Measurements from ENCODE around the gene THAP12.
A peak's percentile ranks its signal among the peaks of the same experiment; 100 is the strongest.

Gene THAP12

DNA sequence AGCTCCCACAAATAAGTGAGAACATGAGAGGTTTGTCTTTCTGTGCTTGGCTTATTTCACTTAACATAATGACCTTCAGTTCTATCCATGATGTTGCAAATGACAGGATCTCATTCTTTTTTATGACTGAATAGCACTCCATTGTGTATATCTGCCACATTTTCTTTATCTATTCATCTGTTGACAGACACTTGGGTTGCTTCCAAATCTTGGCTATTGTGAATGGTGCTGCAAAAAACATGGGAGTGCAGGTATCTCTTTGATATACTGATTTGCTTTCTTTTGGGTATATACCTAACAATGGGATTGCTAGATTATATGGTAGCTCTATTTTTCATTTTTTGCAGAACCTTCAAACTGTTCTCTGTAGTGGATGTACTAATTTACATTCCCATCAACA, 13.5 kb upstream of the THAP12 start:
- peaks cover 7% of the 10 kb centered on the region for H3K4me1 Mint-ChIP-seq
- no peak overlapping the region for H3K4me3 Mint-ChIP-seq
- no peaks in the 10 kb centered on the region for H3K9me3 Mint-ChIP-seq
- peak overlapping the region; percentile 12 for H3K27ac Mint-ChIP-seq
- DNase-seq (ENCODE audit: low spot score in 2 of 2) (no peak), ATAC-seq (ENCODE audit: low read depth) (no peak)
- peaks cover 1% of the 10 kb centered on the region for H3K36me3 Mint-ChIP-seq
- H3K27me3 Mint-ChIP-seq, result no peaks in the 10 kb centered on the region

DNA sequence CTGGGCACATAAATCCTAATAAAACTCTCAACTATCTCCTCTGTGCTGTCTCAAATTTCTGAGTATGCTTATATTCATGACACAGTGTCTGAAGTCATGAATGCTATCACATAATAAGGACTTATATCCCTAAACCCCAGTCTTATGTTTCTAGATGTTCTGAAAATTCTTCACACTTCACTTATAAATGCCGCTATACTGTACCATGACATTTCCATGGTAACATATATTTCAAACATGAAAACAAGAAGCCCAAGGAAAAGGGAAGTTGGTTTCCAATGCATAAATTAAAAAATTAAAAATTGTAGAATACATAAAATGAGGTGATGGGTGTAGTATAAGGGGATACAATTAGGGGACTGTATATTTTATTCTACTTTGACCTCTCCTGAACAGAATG, 11.9 kb upstream of the THAP12 start:
- ATAC-seq (ENCODE audit: low read depth), result peak; percentile 53
- no peaks in the 10 kb centered on the region for H3K9me3 Mint-ChIP-seq
- peaks cover 7% of the 10 kb centered on the region for H3K4me1 Mint-ChIP-seq
- H3K27me3 Mint-ChIP-seq, result no peaks in the 10 kb centered on the region
- H3K4me3 Mint-ChIP-seq, result no peak overlapping the region
- H3K27ac Mint-ChIP-seq, result peak overlapping the region; percentile 64
- no peak for DNase-seq (ENCODE audit: low spot score in 2 of 2)
- no peaks in the 10 kb centered on the region for H3K36me3 Mint-ChIP-seq

DNA sequence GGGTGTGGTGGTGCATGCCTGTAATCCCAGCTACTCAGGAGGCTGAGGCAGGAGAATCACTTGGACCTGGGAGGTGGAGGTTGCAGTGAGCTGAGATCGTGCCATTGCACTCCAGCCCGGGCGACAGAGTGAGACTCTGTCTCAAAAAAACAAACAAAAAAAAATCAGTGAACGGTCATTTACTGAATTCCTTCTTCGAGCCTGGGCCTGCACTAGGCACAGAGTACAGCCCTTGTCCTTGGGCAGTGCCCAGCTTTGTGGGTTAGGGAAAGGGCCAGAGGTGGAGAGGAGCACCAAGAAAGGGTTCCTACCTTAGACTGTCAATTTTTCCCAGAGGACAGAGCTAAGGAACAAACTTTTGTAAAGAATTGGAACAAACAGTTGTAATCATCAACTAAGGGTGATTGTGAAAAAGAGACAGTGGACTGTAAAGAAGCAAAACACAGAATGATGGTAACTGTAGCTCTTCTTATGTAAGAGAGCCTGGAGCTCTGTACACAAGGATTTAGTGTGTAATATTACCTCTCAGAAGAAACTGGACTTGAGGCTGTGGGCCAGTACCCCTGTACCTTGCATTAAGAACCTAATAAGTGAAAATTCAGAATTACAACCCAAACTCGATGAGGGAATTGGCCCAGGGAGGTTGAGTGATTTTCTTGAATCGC, 11.0 kb upstream of the THAP12 start:
- Mint-ChIP-seq H3K4me1 (peaks cover 7% of the 10 kb centered on the region), H3K27me3 (no peaks in the 10 kb centered on the region), H3K9me3 (no peaks in the 10 kb centered on the region), H3K4me3 (no peak overlapping the region), H3K36me3 (no peaks in the 10 kb centered on the region), H3K27ac (peak overlapping the region; percentile 28)
- DNase-seq (ENCODE audit: low spot score in 2 of 2) (no peak), ATAC-seq (ENCODE audit: low read depth) (no peak)

DNA sequence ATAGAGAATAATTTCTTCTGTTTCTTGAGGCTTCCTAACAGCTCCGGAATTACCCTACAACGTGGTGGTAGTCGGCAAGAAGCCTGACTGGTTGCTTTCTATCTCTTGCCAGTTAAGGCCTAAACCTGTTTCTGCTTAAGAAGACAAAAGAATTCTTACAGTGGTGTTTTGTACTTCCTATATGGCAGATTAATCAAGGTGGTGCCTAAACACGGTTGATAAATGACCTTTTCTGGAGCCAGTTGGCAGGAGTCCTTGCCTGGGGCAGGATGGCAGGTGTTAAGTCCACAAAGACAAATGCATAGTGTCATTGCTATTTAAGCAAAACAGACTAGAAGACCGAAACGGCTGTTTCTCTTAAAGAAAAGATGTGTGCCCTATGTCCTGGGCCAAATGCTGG, 10.1 kb upstream of the THAP12 start:
- H3K27ac Mint-ChIP-seq, result peak overlapping the region; percentile 28
- H3K27me3 Mint-ChIP-seq, result no peaks in the 10 kb centered on the region
- H3K36me3 Mint-ChIP-seq, result no peaks in the 10 kb centered on the region
- H3K9me3 Mint-ChIP-seq, result no peaks in the 10 kb centered on the region
- peaks cover 7% of the 10 kb centered on the region for H3K4me1 Mint-ChIP-seq
- DNase-seq (ENCODE audit: low spot score in 2 of 2) (no peak), ATAC-seq (ENCODE audit: low read depth) (no peak)
- no peak overlapping the region for H3K4me3 Mint-ChIP-seq

DNA sequence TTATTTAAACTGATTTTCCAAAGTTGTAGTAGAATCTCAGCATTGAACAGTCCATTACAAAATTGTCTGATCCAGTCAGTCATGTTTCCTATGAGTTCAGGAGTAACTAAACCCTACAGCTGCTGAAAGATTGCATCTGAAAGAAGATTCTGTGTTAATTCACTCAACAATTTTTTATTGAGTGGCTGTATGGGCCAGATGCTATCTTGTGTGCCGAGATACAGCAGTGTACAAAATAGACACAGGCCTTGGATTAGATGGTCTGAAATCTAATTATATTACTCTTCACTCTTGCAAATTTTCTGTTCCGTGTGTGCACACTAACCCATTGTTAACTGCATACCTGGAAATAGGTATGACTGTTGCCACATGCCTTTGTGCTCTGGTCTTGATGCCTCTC, 7.5 kb upstream of the THAP12 start:
- ATAC-seq (ENCODE audit: low read depth), result no peak
- H3K4me1 Mint-ChIP-seq, result peaks cover 12% of the 10 kb centered on the region
- peaks cover 3% of the 10 kb centered on the region for H3K36me3 Mint-ChIP-seq
- H3K27ac Mint-ChIP-seq, result no peak overlapping the region
- no peak overlapping the region for H3K4me3 Mint-ChIP-seq
- H3K27me3 Mint-ChIP-seq, result no peaks in the 10 kb centered on the region
- no peaks in the 10 kb centered on the region for H3K9me3 Mint-ChIP-seq
- DNase-seq (ENCODE audit: low spot score in 2 of 2), result no peak

DNA sequence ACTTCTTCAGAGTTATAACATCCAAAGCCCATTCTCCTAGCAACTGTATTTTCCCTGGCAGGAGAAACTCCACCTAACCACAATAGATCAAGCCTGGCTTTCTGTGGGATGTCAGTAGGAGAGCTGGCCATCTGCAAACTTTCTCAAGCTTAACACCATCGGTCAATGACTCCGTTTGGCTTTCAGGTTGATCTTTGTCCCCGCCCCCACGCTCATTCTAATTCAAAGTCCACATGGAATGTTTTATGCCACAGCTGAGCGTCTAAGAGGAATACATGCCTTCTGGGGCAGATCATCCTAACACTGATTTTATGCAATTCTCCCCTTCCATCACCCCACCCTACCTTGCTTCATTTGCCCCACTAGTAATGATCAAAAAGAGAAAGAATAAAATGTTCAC, 5.0 kb upstream of the THAP12 start:
- no peaks in the 10 kb centered on the region for H3K27me3 Mint-ChIP-seq
- no peak for ATAC-seq (ENCODE audit: low read depth)
- H3K4me1 Mint-ChIP-seq, result peaks cover 21% of the 10 kb centered on the region
- H3K4me3 Mint-ChIP-seq, result no peak overlapping the region
- H3K27ac Mint-ChIP-seq, result no peak overlapping the region
- H3K9me3 Mint-ChIP-seq, result no peaks in the 10 kb centered on the region
- no peak for DNase-seq (ENCODE audit: low spot score in 2 of 2)
- H3K36me3 Mint-ChIP-seq, result peaks cover 3% of the 10 kb centered on the region

DNA sequence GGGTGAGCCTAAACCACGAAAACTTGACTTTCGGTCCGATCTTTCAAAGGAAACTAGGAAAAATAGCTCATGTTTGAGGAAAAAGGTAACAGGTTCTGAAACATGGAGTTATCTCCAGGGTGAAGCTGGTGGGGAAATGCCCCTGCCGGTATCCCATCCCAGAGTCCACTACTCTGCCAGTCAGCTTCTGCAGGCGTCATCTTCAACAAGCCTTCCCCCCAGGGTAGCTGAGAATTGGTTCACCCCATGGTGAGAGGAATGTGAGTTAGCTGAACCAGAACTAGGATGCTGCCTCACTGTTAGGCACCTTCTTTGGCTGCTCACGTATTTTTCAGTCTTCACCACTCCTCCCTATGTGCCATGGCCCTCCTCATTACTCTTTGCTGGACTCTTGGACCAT, 1.3 kb upstream of the THAP12 start:
- H3K27ac Mint-ChIP-seq, result no peak overlapping the region
- H3K9me3 Mint-ChIP-seq, result no peaks in the 10 kb centered on the region
- H3K27me3 Mint-ChIP-seq, result no peaks in the 10 kb centered on the region
- DNase-seq (ENCODE audit: low spot score in 2 of 2) (no peak), ATAC-seq (ENCODE audit: low read depth) (no peak)
- peaks cover 41% of the 10 kb centered on the region for H3K4me1 Mint-ChIP-seq
- H3K4me3 Mint-ChIP-seq, result peak overlapping the region; percentile 69
- peaks cover 3% of the 10 kb centered on the region for H3K36me3 Mint-ChIP-seq

DNA sequence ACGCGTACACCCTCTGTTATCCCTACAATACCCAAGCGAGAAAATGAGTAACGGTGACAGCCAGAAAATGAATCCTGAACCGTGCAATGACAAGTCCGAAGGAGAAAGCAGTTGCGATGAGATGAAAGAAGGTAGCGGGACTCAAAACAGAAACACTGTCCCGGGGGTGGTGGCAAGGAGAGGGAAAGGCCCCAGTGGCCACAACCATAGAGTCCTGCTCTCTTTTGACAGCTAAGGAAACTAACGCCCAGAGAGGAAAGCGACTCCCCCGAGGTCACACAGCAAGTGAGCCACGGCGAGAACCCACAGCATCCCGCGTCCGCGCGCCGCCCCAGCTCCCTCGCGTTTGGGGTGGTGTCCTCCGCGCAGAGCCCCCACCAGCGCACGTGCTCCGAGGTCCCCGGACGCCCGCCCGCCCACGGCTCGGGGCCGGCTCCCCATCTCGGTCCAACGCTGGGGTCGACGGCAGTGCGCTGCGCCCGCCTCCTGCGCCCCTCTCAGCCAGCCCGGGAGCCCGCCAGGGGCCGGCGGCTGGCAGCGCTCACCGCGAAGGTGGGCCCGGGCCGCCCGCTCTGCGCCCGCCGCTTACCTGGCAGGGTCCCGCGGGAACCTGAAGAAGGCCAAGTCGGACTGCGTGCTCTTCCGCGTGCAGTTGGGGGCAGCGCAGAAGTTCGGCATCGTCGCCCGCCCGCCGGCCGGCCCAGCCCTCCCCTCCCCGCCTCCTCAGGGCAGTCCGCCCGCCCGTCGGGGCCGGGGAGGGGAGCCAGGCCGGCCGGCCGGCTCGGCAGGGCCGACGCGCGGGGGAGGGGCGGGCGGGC, 564 bp downstream of the THAP12 start:
- DNase-seq (ENCODE audit: low spot score in 2 of 2) (peak; percentile 27 to 61), ATAC-seq (ENCODE audit: low read depth) (peak; percentile 5)
- H3K9me3 Mint-ChIP-seq, result no peaks in the 10 kb centered on the region
- H3K4me1 Mint-ChIP-seq, result peaks cover 51% of the 10 kb centered on the region
- H3K27ac Mint-ChIP-seq, result peak overlapping the region; percentile 92
- H3K4me3 Mint-ChIP-seq, result peak overlapping the region; percentile 93
- peaks cover under 1% of the 10 kb centered on the region for H3K36me3 Mint-ChIP-seq
- H3K27me3 Mint-ChIP-seq, result no peaks in the 10 kb centered on the region

DNA sequence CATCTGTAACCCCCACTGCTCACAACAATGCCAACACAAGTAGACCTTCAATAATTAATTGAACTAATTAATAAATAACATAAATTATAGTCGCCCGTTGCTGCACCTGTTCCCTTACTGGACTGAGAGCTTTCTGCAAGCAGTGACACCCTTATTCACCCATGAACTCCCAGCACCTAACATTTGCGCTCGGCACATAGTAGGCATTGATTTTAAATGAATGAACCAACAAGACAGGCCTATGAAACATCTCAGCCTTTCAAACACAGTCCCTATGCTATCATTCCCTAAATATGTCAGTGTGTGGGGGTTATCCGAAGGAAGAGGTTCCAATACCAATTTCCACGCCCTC, 1.1 kb downstream of the THAP12 start:
- H3K27me3 Mint-ChIP-seq, result no peaks in the 10 kb centered on the region
- DNase-seq (ENCODE audit: low spot score in 2 of 2) (no peak), ATAC-seq (ENCODE audit: low read depth) (no peak)
- peak overlapping the region; percentile 92 for H3K27ac Mint-ChIP-seq
- H3K9me3 Mint-ChIP-seq, result no peaks in the 10 kb centered on the region
- H3K36me3 Mint-ChIP-seq, result no peaks in the 10 kb centered on the region
- H3K4me1 Mint-ChIP-seq, result peaks cover 53% of the 10 kb centered on the region
- H3K4me3 Mint-ChIP-seq, result peak overlapping the region; percentile 93

DNA sequence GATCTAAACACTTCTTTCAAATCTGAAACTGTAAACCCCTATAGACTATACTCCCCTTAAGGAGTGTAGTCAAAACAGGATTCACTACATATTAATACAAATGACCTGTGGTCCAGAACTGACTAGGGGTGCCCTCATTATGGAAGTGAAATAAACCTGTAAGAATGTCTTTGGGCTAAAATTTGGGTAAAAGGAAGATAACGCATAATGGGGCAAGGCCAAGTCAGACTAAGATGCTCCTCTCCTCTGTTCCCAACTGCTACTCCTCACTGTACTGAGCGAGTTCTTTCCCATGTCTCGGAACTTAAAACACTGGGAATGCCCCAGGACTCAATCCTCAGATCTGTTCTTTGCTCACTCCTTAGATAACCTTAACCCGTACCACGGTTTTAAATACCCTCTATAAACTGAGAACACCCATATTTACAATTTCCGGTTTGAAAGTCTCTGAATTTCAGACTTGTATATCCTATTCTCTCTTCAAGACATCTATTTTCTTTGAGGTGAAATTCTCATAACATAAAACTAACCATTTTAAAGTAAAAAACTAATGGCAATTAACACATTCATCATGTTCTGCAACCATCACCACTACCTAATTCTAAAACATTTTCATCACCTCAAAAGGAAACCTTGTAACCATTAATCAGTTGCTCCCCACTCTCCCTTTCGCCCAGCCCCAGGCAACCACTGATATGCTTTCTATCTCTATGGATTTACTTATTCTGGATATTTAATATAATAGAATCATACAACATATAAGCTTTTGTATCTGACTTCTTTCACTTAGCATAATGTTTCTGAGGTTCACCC, 4.0 kb downstream of the THAP12 start:
- Mint-ChIP-seq H3K36me3 (no peaks in the 10 kb centered on the region), H3K4me3 (peak overlapping the region; percentile 32), H3K27me3 (no peaks in the 10 kb centered on the region), H3K27ac (peak overlapping the region; percentile 63), H3K4me1 (peaks cover 43% of the 10 kb centered on the region), H3K9me3 (no peaks in the 10 kb centered on the region)
- ATAC-seq (ENCODE audit: low read depth) (no peak), DNase-seq (ENCODE audit: low spot score in 2 of 2) (no peak)

DNA sequence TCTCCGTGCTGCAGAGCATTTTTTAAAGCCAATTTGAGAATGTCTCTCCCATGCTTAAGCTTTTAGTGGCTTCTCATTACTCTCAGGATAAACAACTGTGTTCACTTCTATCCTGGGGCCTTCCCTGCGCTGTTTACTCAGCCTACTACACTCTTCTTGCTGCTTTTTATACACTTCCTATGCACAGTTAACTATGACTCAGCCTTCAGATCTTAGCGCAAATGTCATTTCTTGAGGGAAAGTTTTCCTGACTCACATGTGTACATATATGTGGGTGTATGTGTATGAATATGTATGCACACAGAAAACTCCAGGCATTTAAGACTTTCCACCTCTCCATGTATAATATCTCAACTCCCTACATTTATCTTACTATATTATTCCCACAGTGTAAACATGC, 9.8 kb downstream of the THAP12 start:
- Mint-ChIP-seq H3K27ac (no peak overlapping the region), H3K27me3 (no peaks in the 10 kb centered on the region), H3K4me3 (no peak overlapping the region), H3K9me3 (no peaks in the 10 kb centered on the region), H3K4me1 (peaks cover 29% of the 10 kb centered on the region), H3K36me3 (peaks cover 3% of the 10 kb centered on the region)
- no peak for ATAC-seq (ENCODE audit: low read depth)
- no peak for DNase-seq (ENCODE audit: low spot score in 2 of 2)

DNA sequence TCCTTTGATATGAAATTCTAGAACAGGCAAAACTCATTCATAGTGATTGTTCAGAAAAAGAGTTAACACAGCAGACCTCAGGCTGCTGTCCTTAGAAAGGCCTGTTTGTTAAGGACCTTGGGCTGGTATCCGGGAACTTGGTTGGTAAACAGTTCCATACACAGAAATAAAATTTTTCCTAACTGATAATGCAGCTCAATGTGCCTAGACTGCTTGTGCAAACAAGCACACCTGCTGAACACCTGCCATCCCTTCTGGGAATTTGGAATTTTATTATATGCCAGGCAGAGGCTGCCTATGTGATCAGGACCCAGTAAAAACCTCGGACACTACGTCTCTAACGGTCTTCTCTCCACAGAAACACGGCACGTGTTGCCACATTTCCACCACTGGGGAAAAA, 11.5 kb downstream of the THAP12 start:
- Mint-ChIP-seq H3K9me3 (no peaks in the 10 kb centered on the region), H3K27me3 (no peaks in the 10 kb centered on the region), H3K4me3 (no peak overlapping the region), H3K4me1 (peaks cover 28% of the 10 kb centered on the region), H3K36me3 (peaks cover 7% of the 10 kb centered on the region), H3K27ac (no peak overlapping the region)
- ATAC-seq (ENCODE audit: low read depth), result no peak
- DNase-seq (ENCODE audit: low spot score in 2 of 2), result no peak

DNA sequence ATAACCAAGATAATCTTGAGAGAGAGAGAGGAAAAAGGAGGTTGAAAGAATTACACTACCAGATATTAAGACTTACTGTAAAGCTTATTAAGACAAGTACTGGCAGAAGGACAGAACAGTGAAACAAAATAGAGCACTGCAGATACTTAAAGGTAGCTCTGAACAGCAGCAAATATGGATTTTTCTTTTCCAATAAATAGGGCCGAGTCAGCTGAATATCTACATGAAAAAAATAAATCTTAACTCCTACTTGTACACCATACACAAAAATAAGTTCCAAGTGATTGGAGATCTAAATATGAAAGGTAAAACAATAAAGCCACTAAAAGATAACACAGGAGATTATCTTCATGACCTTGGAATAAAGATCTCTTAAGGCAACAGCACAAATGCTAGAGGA, 12.4 kb downstream of the THAP12 start:
- Mint-ChIP-seq H3K27ac (no peak overlapping the region), H3K9me3 (no peaks in the 10 kb centered on the region), H3K27me3 (no peaks in the 10 kb centered on the region), H3K4me3 (no peak overlapping the region), H3K4me1 (peaks cover 28% of the 10 kb centered on the region), H3K36me3 (peaks cover 8% of the 10 kb centered on the region)
- DNase-seq (ENCODE audit: low spot score in 2 of 2) (no peak), ATAC-seq (ENCODE audit: low read depth) (no peak)

DNA sequence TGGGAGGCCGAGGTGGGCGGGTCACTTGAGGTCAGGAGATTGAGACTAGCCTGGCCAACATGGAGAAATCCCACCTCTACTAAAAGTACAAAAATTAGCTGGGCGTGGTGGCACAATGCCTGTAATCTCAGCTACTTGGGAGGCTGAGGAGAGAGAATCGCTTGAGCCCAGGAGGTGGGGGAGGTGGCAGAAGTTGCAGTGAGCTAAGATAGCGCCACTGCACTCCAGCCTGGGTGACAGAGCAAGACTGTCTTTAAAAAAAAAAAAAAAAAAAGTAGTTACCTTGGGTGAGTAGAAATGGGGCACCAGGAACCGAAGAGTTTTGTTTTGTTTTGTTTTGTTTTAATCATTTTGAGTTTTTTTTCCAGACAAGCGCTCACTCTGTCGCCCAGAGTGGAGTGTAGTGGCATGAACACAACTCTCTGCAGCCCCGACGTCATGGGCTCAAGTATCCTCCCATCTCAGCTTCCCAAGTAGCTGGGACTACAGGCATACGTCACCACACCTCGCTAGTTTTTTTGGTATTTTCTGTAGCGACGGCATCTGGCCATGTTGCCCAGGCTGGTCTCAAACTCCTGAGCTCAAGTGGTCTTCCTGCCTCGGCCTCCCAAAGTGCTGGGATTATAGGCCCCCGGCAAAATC, 15.8 kb downstream of the THAP12 start:
- H3K4me3 Mint-ChIP-seq, result no peak overlapping the region
- DNase-seq (ENCODE audit: low spot score in 2 of 2) (no peak), ATAC-seq (ENCODE audit: low read depth) (no peak)
- H3K9me3 Mint-ChIP-seq, result no peaks in the 10 kb centered on the region
- peaks cover 15% of the 10 kb centered on the region for H3K36me3 Mint-ChIP-seq
- no peaks in the 10 kb centered on the region for H3K27me3 Mint-ChIP-seq
- H3K27ac Mint-ChIP-seq, result no peak overlapping the region
- H3K4me1 Mint-ChIP-seq, result peaks cover 18% of the 10 kb centered on the region

Measured in memory B cell (primary cell).